HepG2 (cell line): Measurements from ENCODE around the gene GMFB. TPM values are rescaled to one million over a fixed set of nuclear protein-coding genes. Genes with fewer than 3 reads are reported as not detected.

Source experiments
- ATAC-seq: fragments of 200-7000 bp; cut with Tn5 transposase; 3 replicates; pipeline ENCODE4 v1.9.1; 2020; ENCODE audit warnings: mild to moderate bottlenecking, moderate library complexity
- BruUV-seq: library from RNA; stranded (reverse); fragments of 400-500 nt; replicated peaks from 2 replicates; lab custom pipeline; 2021; lab: Mats Ljungman, UMichigan
- CTCF ChIA-PET: fragments of 300-600 bp; formaldehyde crosslinking; extraction: SDS; loops from one replicate; lab custom pipeline; 2021; ENCODE audit warnings: low total read pairs, inconsistent platforms, low intra/inter-chr PET ratio; lab: Yijun Ruan, JAX
- POLR2A ChIA-PET: fragments of 350-600 bp; sonication (Branson Sonifier 250); formaldehyde crosslinking; loops from one replicate; lab custom pipeline; 2020; ENCODE audit warnings: antibody characterized with exemption, inconsistent platforms; lab: Yijun Ruan, JAX
- DNase-seq: peaks from one replicate; pipeline ENCODE4 v3.0.0-alpha.2; 2015; ENCODE audit warnings: low spot score
- FAIRE-seq: peaks from 3 replicates; lab custom pipeline; 2011; peaks lifted over from hg19 to GRCh38; lab: Jason Lieb, UNC
- H2AFZ ChIP-seq: one replicate; pipeline ENCODE4 v1.6.1; 2011; ENCODE audit warnings: low read length, inconsistent platforms
- H3K27ac ChIP-seq: fragments of 300-600 bp; 3 replicates; pipeline ENCODE4 v1.8.0; 2011; ENCODE audit warnings: mixed run types, mild to moderate bottlenecking, mixed read lengths, low read length, inconsistent platforms; ENCODE audit not compliant: insufficient read depth; ENCODE audit errors: extremely low read length
- H3K27me3 ChIP-seq, 2 experiments: fragments of 200-600 bp in 1 of 2; 2 replicates in 1 of 2; 3 replicates in 1 of 2; pipeline versions ENCODE4 v1.6.0 to v1.8.0; 2011; ENCODE audit warnings: low read length in 2 of 2, mild to moderate bottlenecking in 2 of 2, moderate library complexity in 2 of 2, inconsistent platforms in 1 of 2; ENCODE audit not compliant: insufficient read depth in 2 of 2, control insufficient read depth in 1 of 2
- H3K36me3 ChIP-seq, 2 experiments: fragments of 200-600 bp in 1 of 2; replicated peaks in 1 of 2; 2 replicates in 1 of 2; 3 replicates in 1 of 2; pipeline versions ENCODE4 v1.5.1 to v1.8.0; 2011; ENCODE audit warnings: low read length in 2 of 2, inconsistent platforms in 1 of 2; ENCODE audit not compliant: insufficient read depth in 2 of 2, control insufficient read depth in 1 of 2
- H3K4me1 ChIP-seq: 2 replicates; pipeline ENCODE4 v1.5.1; 2012; ENCODE audit warnings: low read length, inconsistent platforms; ENCODE audit not compliant: insufficient read depth
- H3K4me2 ChIP-seq: 2 replicates; pipeline ENCODE4 v1.6.0; 2011; ENCODE audit warnings: low read depth, low read length, inconsistent platforms
- H3K4me3 ChIP-seq, 3 experiments: fragments of 200-600 bp in 1 of 3; sonication (generic), shearing (Covaris generic) in 1 of 3; replicated peaks in 1 of 3; 2 replicates each; pipeline ENCODE4 v1.5.1; 2011 to 2016; ENCODE audit warnings: low read length in 3 of 3, inconsistent platforms in 2 of 3, low read depth in 2 of 3, mild to moderate bottlenecking in 2 of 3, control low read depth in 1 of 3, mixed read lengths in 1 of 3; ENCODE audit not compliant: insufficient read depth in 1 of 3
- H3K79me2 ChIP-seq: one replicate; pipeline ENCODE4 v1.6.1; 2011; ENCODE audit warnings: low read length, inconsistent platforms; ENCODE audit not compliant: insufficient read depth
- H3K9ac ChIP-seq: 2 replicates; pipeline ENCODE4 v1.6.0; 2011; ENCODE audit warnings: mild to moderate bottlenecking, low read depth, low read length, inconsistent platforms; ENCODE audit not compliant: insufficient read depth
- H3K9me3 ChIP-seq: 2 replicates; pipeline ENCODE4 v1.5.1; 2012; ENCODE audit warnings: mild to moderate bottlenecking, low read length
- H4K20me1 ChIP-seq: 2 replicates; pipeline ENCODE4 v1.6.0; 2011; ENCODE audit warnings: inconsistent platforms, mild to moderate bottlenecking, low read length, moderate library complexity; ENCODE audit not compliant: insufficient read depth
- ATAD3A ChIP-seq: sonication (generic); formaldehyde crosslinking; IDR thresholded peaks from 2 replicates; pipeline ENCODE4 v1.4.0; 2020; ENCODE audit warnings: missing genetic modification reagents
- ATF1 ChIP-seq: IDR thresholded peaks from 2 replicates; pipeline ENCODE4 v1.6.1; 2016; ENCODE audit warnings: mild to moderate bottlenecking, control low read depth
- CSRNP2 ChIP-seq: sonication (generic); formaldehyde crosslinking; conservative IDR thresholded peaks from 2 replicates; pipeline ENCODE4 v1.8.0; 2022; ENCODE audit warnings: low read depth, missing genetic modification reagents
- GFI1 ChIP-seq: sonication (generic); formaldehyde crosslinking; IDR thresholded peaks from 2 replicates; pipeline ENCODE4 v1.5.0; 2020; ENCODE audit warnings: missing genetic modification reagents, mild to moderate bottlenecking, borderline replicate concordance
- PLSCR1 ChIP-seq: sonication (generic); formaldehyde crosslinking; IDR thresholded peaks from 2 replicates; pipeline ENCODE4 v1.5.0; 2020; ENCODE audit warnings: missing genetic modification reagents, mild to moderate bottlenecking, borderline replicate concordance
- ZBTB14 ChIP-seq: sonication (generic); formaldehyde crosslinking; IDR thresholded peaks from 2 replicates; pipeline ENCODE4 v1.4.0; 2020; ENCODE audit warnings: missing genetic modification reagents
- ZKSCAN5 ChIP-seq: sonication (generic); formaldehyde crosslinking; IDR thresholded peaks from 2 replicates; pipeline ENCODE4 v1.5.1; 2020; ENCODE audit warnings: mild to moderate bottlenecking, missing genetic modification reagents
- ZSCAN5A ChIP-seq: sonication (generic); formaldehyde crosslinking; IDR thresholded peaks from 2 replicates; pipeline ENCODE4 v1.8.0; 2022; ENCODE audit warnings: mild to moderate bottlenecking, missing genetic modification reagents, borderline replicate concordance
- WGBS: methylation state at CpG from one replicate; pipeline ENCODE4 v1.1.6; 2017; ENCODE audit warnings: low lambda C conversion rate; 5-methylcytosine and 5-hydroxymethylcytosine counted together
- in situ Hi-C: cut with HindIII; loops from 2 replicates; pipeline ENCODE4 v1.10.0; 2017; ENCODE audit warnings: low pct_unique_long_range_greater_than_20kb; ENCODE audit not compliant: extremely low pct_ligation_motif_present
- intact Hi-C: fragments of 100-400 bp; cut with micrococcal nuclease; formaldehyde crosslinking; loops from one replicate; pipeline ENCODE4 v1.10.0; 2022; ENCODE audit not compliant: unreplicated experiment
- polyA plus RNA-seq, 8 experiments: library from polyadenylated mRNA; depleted of rRNA in 3 of 8; stranded (reverse) in 7 of 8; unstranded in 1 of 8; fragments of >200 nt; fragmentation: Illumina TruSeq in 4 of 8; extraction: Trizol in 4 of 8; gene quantifications; 2 replicates each; pipeline versions ENCODE4 v1.2.1 to v1.2.3, GENCODE V29; 2011 to 2016; ENCODE audit warnings: low read depth in 4 of 8, missing spikeins in 1 of 8, mixed read lengths in 1 of 8; ENCODE audit not compliant: insufficient read depth in 1 of 8
- total RNA-seq, 5 experiments: library from RNA; depleted of rRNA; stranded (reverse); fragments of >200 nt; fragmentation: Illumina TruSeq; extraction: Trizol; gene quantifications; 2 replicates each; pipeline ENCODE4 v1.2.3, GENCODE V29; 2016; ENCODE audit warnings: low read depth in 1 of 5

GMFB gene
- total and polyA plus RNA-seq, 2 of the 13 experiments (the other 11 are each of a cell fraction or from before 2014, with no cell fraction given): 17.3 to 68.2 TPM

- no peaks in the 10 kb centered on the region for H3K27me3 ChIP-seq
- CTCF ChIA-PET: no interaction called here
- H3K9ac ChIP-seq: no peak overlapping the region
- DNase-seq: no peak
- H3K79me2 ChIP-seq: no peaks in the 10 kb centered on the region
- no peak for FAIRE-seq
- no peak for TF ChIP-seq ATF1 (CRISPR knock-in tag)
- TF ChIP-seq ZSCAN5A: no peak
- no peak for TF ChIP-seq PLSCR1
- TF ChIP-seq ATAD3A: no peak
- TF ChIP-seq CSRNP2 (CRISPR knock-in tag): no peak
- no peak for TF ChIP-seq ZBTB14
- TF ChIP-seq ZKSCAN5 (CRISPR knock-in tag): no peak
- no peak for TF ChIP-seq GFI1 (CRISPR knock-in tag)
- TF ChIP-seq, all 625 proteins: peak for 0
- Histone ChIP-seq H3K27ac (no peak overlapping the region), H3K4me3 (no peak overlapping the region), H3K9me3 (no peaks in the 10 kb centered on the region), H3K4me1 (peaks cover 1% of the 10 kb centered on the region), H3K36me3 (peaks cover 8 to 22% of the 10 kb centered on the region in 2 experiments), H3K4me2 (no peak overlapping the region), H4K20me1 (no peaks in the 10 kb centered on the region), H2AFZ (no peak overlapping the region)
- POLR2A ChIA-PET: no interaction called here
- BruUV-seq: no TSS peak
- 100% methylated on average over 2 of the region's 2 CpGs for WGBS
- intact Hi-C loops (no loop called here), in situ Hi-C loops (no loop called here)
- no peak for ATAC-seq
Measured at GRCh38 chr14:54528973-54529372, 40.2 kb upstream of the GMFB start.
